ENCODE results near the gene CCDC9B.

CCDC9B gene

GRCh38 chr15:40357723-40358470, 17.2 kb upstream of the CCDC9B start, which contains the start of gene DISP2:
Gene DISP2, plus strand, starts transcription at chr15:40358219. Its CDS starts 103 bp downstream, at chr15:40358322.
- peak within 1 kb of the TSS; percentile 54 for H3K4me3 ChIP-seq (replicated peaks; ENCODE audit: low read depth, low read length)
- TF ChIP-seq, protein P1, sequence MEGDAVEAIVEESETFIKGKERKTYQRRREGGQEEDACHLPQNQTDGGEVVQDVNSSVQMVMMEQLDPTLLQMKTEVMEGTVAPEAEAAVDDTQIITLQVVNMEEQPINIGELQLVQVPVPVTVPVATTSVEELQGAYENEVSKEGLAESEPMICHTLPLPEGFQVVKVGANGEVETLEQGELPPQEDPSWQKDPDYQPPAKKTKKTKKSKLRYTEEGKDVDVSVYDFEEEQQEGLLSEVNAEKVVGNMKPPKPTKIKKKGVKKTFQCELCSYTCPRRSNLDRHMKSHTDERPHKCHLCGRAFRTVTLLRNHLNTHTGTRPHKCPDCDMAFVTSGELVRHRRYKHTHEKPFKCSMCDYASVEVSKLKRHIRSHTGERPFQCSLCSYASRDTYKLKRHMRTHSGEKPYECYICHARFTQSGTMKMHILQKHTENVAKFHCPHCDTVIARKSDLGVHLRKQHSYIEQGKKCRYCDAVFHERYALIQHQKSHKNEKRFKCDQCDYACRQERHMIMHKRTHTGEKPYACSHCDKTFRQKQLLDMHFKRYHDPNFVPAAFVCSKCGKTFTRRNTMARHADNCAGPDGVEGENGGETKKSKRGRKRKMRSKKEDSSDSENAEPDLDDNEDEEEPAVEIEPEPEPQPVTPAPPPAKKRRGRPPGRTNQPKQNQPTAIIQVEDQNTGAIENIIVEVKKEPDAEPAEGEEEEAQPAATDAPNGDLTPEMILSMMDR (IDR thresholded peaks at IDR 0.05; ENCODE audit: low read length, missing control alignments), result no peak
- peak; percentile 76 for DNase-seq (ENCODE audit: low read depth)

GRCh38 chr15:40357246-40357645, 16.5 kb upstream of the CCDC9B start:
- H3K4me3 ChIP-seq (replicated peaks; ENCODE audit: low read depth, low read length), result no peak overlapping the region
- TF ChIP-seq, protein P1 (IDR thresholded peaks at IDR 0.05; ENCODE audit: low read length, missing control alignments), result no peak
- no peak for DNase-seq (ENCODE audit: low read depth)

DNA sequence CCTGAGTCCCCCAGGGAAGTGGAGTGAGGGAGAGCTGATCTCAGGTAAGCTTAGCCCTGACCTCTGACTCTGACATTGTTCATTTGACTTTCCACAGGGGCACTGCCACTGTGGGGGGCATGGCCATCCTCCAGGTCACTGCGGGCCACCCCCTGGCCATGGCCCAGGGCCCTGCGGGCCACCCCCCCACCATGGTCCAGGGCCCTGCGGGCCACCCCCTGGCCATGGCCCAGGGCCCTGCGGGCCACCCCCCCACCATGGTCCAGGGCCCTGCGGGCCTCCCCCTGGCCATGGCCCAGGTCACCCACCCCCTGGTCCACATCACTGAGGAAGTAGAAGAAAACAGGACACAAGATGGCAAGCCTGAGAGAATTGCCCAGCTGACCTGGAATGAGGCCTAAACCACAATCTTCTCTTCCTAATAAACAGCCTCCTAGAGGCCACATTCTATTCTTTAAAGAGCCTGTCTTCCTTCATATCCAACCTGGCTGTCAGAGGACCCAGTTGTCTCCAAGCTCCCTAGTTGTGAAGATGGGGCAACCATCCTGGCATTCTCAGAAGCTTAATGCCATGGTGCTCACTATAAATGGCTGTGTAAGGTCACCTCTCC, 15.3 kb upstream of the CCDC9B start:
- TF ChIP-seq, protein P1 (IDR thresholded peaks at IDR 0.05; ENCODE audit: low read length, missing control alignments), result no peak
- DNase-seq (ENCODE audit: low read depth), result no peak
- no peak overlapping the region for H3K4me3 ChIP-seq (replicated peaks; ENCODE audit: low read depth, low read length)

DNA sequence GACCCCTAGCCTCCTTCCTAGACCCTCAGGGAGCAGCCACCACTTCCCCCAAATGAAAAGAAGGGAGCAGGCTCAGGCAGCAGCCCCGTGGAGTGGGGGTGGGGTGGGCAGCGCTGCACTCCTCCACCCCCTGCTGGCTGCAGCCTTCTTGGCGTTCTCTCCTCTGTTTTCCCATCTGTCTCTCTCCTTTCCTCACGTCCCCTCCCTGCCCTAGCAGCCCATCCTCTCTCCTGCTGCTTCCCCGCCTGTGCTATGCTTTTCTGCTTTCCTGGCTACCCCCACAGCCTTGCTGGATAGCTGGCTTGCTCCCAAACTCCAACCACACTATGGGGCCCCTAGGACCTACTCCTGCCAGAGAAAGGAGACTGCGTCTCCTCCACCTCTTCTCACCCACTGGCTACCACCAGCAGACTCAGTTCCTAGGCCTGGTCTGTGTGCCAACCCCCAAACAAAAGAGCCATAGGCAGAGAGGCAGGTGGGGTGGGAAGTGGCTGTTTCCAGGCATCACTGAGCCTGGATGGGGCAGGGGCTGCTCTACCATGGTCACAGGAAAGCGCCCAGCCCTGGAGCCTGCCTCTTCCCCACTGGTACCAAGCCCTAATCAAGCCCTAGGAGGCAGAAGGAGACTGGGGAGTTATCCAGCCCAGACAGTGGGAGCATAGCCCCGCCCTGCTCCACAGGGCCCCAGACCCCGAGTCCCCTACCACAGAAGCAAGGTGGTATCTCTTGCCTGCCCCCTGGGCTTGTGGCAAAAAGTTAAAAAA, 13.9 kb upstream of the CCDC9B start:
- TF ChIP-seq, protein P1 (IDR thresholded peaks at IDR 0.05; ENCODE audit: low read length, missing control alignments), result peak; percentile 67
- H3K4me3 ChIP-seq (replicated peaks; ENCODE audit: low read depth, low read length), result no peak overlapping the region
- DNase-seq (ENCODE audit: low read depth), result peak; percentile 66

DNA sequence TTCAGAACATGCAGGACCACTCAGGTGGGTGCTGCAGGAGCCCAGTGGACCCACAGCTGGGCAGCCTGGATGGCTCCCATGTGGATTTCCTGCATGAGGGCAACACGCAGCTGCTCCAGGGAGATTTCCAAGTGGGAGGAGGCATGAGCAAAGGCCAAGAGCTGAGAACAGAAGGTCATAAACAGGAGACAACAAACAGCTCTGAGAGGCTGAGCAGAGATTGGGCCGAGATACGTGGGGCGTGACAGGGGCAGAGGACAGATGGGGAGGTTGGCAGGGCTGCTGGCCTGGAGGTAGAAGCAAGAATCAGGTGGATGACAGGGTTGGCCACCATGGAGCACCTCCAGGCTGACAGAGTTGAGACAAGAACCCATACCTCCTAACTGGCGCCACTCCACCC, 13.0 kb upstream of the CCDC9B start:
- H3K4me3 ChIP-seq (replicated peaks; ENCODE audit: low read depth, low read length), result no peak overlapping the region
- DNase-seq (ENCODE audit: low read depth), result no peak
- TF ChIP-seq, protein P1 (IDR thresholded peaks at IDR 0.05; ENCODE audit: low read length, missing control alignments), result no peak

- no peak for DNase-seq (ENCODE audit: low read depth)
- TF ChIP-seq, protein P1 (IDR thresholded peaks at IDR 0.05; ENCODE audit: low read length, missing control alignments), result no peak
- H3K4me3 ChIP-seq (replicated peaks; ENCODE audit: low read depth, low read length), result no peak overlapping the region
Observed at GRCh38 chr15:40352281-40352901, 11.7 kb upstream of the CCDC9B start.
